Measurements from ENCODE around the gene ERC1. TPM values are rescaled to one million over a fixed set of nuclear protein-coding genes. Genes with fewer than 3 reads are reported as not detected.

ERC1 gene
- total RNA-seq, 2 experiments from 2014 or later: 21.7 to 27.0 TPM

DNA sequence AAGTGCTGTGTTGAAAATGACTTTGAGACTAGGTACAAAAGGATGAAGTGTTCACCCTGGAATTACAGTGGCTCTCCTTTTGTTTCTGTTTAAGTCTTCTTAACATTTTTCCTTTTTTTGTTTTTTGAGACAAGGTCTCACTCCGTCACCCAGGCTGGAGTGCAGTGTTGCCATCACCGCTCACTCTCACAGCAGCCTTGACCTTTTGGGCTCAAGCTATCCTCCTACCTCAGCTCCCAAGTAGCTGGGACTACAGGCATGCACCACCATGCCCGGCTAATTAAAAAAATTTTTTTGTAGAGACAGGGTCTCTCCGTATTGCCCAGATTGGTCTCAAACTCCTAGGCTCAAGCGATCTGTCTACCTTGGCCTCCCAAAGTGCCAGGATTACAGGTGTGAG, 20.1 kb downstream of the ERC1 start:
- ChIA-PET CTCF (no interaction called here), POLR2A (interaction anchor here (0.6 kb wide), 1 partner anchor 604 kb away, joined by 3 read pairs; no protein-coding TSS in a partner anchor)
- DNase-seq: no peak
- intact Hi-C loops (cut with micrococcal nuclease): no loop called here
- H3K9me3 Mint-ChIP-seq: no peaks in the 10 kb centered on the region
- H3K27ac Mint-ChIP-seq: no peak overlapping the region
- no peaks in the 10 kb centered on the region for H3K27me3 Mint-ChIP-seq
- H3K36me3 Mint-ChIP-seq (ENCODE audit: low read depth): peaks cover 3% of the 10 kb centered on the region
- no peaks in the 10 kb centered on the region for H3K4me1 Mint-ChIP-seq (ENCODE audit: low read depth)
- no peak for TF ChIP-seq CTCF (IDR thresholded peaks at IDR 0.05)
- H3K4me3 Mint-ChIP-seq: no peak overlapping the region
- ATAC-seq: no peak

DNA sequence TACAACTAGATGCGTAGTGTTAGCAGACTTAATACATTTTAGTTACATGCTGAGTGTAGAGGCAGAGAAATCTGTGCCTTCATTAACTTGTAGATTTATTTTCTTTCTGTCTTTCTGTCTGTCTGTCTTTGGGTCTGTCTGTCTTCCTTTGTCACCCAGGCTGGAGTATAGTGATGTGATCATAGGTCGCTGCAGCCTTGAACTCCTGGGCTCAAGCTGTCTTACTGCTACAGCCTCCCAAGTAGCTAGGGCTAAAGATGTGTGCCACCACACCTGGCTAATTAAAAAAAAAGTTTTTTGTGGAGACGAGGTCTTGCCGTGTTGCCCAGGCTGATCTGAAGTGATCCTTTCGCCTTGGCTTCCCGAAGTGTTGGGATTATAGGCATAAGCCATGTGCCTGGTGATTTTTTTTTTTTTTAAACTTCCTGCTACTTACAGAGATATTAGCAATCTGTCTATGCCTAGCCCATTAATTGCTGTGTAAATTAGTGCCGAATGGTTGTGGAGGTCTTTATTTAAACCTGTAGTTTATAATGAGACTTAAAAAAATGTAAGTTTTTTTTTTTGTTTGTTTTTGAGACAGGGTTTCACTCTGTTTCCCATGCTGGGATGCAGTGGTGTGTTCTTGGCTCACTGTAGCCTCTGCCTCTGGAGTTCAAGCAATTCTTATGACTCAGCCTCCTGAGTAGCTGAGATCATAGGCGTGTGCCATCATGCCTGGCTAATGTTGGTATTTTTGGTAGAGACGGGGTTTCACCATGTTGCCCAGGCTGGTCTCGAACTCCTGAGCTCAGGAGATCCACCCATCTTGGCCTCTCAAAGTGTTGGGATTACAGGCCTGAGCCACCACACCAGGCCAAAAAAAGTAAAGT, 22.8 kb downstream of the ERC1 start:
- TF ChIP-seq CTCF (IDR thresholded peaks at IDR 0.05): no peak
- DNase-seq (no peak), ATAC-seq (no peak)
- Mint-ChIP-seq H3K27ac (no peak overlapping the region), H3K27me3 (no peaks in the 10 kb centered on the region), H3K4me3 (no peak overlapping the region), H3K9me3 (no peaks in the 10 kb centered on the region), H3K36me3 (ENCODE audit: low read depth) (peaks cover 3% of the 10 kb centered on the region), H3K4me1 (ENCODE audit: low read depth) (no peaks in the 10 kb centered on the region)
- intact Hi-C loops (cut with micrococcal nuclease): no loop called here
- CTCF ChIA-PET: no interaction called here
- POLR2A ChIA-PET: no interaction called here

GRCh38 chr12:1019283-1019682, 28.3 kb downstream of the ERC1 start:
- no peak overlapping the region for H3K27ac Mint-ChIP-seq
- no peaks in the 10 kb centered on the region for H3K27me3 Mint-ChIP-seq
- H3K36me3 Mint-ChIP-seq (ENCODE audit: low read depth): peaks cover 13% of the 10 kb centered on the region
- no peak for TF ChIP-seq CTCF (IDR thresholded peaks at IDR 0.05)
- intact Hi-C loops (cut with micrococcal nuclease): no loop called here
- POLR2A ChIA-PET: no interaction called here
- CTCF ChIA-PET: interaction anchor here (1.2 to 1.6 kb wide), 2 partner anchors 11 to 30 kb away, joined by 3 to 6 read pairs; no protein-coding TSS in a partner anchor
- DNase-seq (no peak), ATAC-seq (no peak)
- H3K4me1 Mint-ChIP-seq (ENCODE audit: low read depth): no peaks in the 10 kb centered on the region
- H3K4me3 Mint-ChIP-seq: no peak overlapping the region
- H3K9me3 Mint-ChIP-seq: no peaks in the 10 kb centered on the region

GRCh38 chr12:1020389-1020788, 29.4 kb downstream of the ERC1 start:
- no peak for ATAC-seq
- no peaks in the 10 kb centered on the region for H3K9me3 Mint-ChIP-seq
- no peak overlapping the region for H3K4me3 Mint-ChIP-seq
- no peak for DNase-seq
- no peaks in the 10 kb centered on the region for H3K4me1 Mint-ChIP-seq (ENCODE audit: low read depth)
- peaks cover 12% of the 10 kb centered on the region for H3K36me3 Mint-ChIP-seq (ENCODE audit: low read depth)
- intact Hi-C loops (cut with micrococcal nuclease): no loop called here
- ChIA-PET CTCF (interaction anchor here (1.6 kb wide), 1 partner anchor 10 kb away, joined by 6 read pairs; no protein-coding TSS in a partner anchor), POLR2A (no interaction called here)
- no peak overlapping the region for H3K27ac Mint-ChIP-seq
- no peaks in the 10 kb centered on the region for H3K27me3 Mint-ChIP-seq
- no peak for TF ChIP-seq CTCF (IDR thresholded peaks at IDR 0.05)

Data from activated CD8-positive, alpha-beta T cell treated with anti-CD3 and anti-CD28 coated beads for 36 hours (primary cell).